GM12878 (cell line): Measurements from ENCODE around the gene SWI5. TPM values are rescaled to one million over a fixed set of nuclear protein-coding genes. Genes with fewer than 3 reads are reported as not detected.
A peak's percentile ranks its signal among the peaks of the same experiment; 100 is the strongest.

Experiments
- CBFB ChIP-seq: IDR thresholded peaks from 2 replicates; pipeline ENCODE4 v1.6.1; 2016; ENCODE audit warnings: antibody characterized with exemption, low read depth
- CREB1 ChIP-seq: IDR thresholded peaks from 2 replicates; pipeline ENCODE4 v1.6.1; 2012; ENCODE audit warnings: low read depth, mild to moderate bottlenecking, inconsistent platforms
- DPF2 ChIP-seq: fragments of 450-650 bp; IDR thresholded peaks from 2 replicates; pipeline ENCODE4 v1.6.1; 2017; ENCODE audit warnings: mild to moderate bottlenecking
- FOXK2 ChIP-seq: fragments of 450-650 bp; IDR thresholded peaks from 2 replicates; pipeline ENCODE4 v1.6.1; 2017; ENCODE audit warnings: mild to moderate bottlenecking, moderate library complexity
- HDGF ChIP-seq: fragments of 450-650 bp; IDR thresholded peaks from 2 replicates; pipeline ENCODE4 v1.6.1; 2016; ENCODE audit warnings: antibody characterized with exemption
- LARP7 ChIP-seq: fragments of 450-650 bp; IDR thresholded peaks from 2 replicates; pipeline ENCODE4 v1.6.1; 2017; ENCODE audit warnings: mild to moderate bottlenecking
- MTA2 ChIP-seq: fragments of 450-650 bp; IDR thresholded peaks from 2 replicates; pipeline ENCODE4 v1.6.1; 2016; ENCODE audit warnings: low read depth, mild to moderate bottlenecking, moderate library complexity
- MXI1 ChIP-seq: fragments of 150-350 bp; IDR thresholded peaks from 2 replicates; pipeline ENCODE4 v1.6.1; 2011; ENCODE audit warnings: low read depth, mild to moderate bottlenecking, inconsistent platforms, low read length, improper control_type of control experiment
- NBN ChIP-seq: fragments of 450-650 bp; IDR thresholded peaks from 2 replicates; pipeline ENCODE4 v1.6.1; 2016
- NFYB ChIP-seq: IDR thresholded peaks from 2 replicates; pipeline ENCODE4 v1.6.1; 2011; ENCODE audit warnings: low read depth, mild to moderate bottlenecking, low read length, improper control_type of control experiment, moderate library complexity; ENCODE audit not compliant: insufficient read depth
- NR2F1 ChIP-seq: fragments of 450-650 bp; conservative IDR thresholded peaks from 2 replicates; pipeline ENCODE4 v1.6.1; 2017; ENCODE audit warnings: mild to moderate bottlenecking
- PML ChIP-seq: IDR thresholded peaks from 2 replicates; pipeline ENCODE4 v1.6.1; 2012; ENCODE audit warnings: low read length, inconsistent platforms
- RAD21 ChIP-seq: IDR thresholded peaks from 2 replicates; pipeline ENCODE4 v1.6.1; 2011; ENCODE audit warnings: mild to moderate bottlenecking, low read depth, low read length, moderate library complexity; ENCODE audit not compliant: insufficient read depth
- RBBP5 ChIP-seq: fragments of 200-600 bp; sonication (generic); conservative IDR thresholded peaks from 2 replicates; pipeline ENCODE4 v1.6.1; 2016
- RFX5 ChIP-seq: IDR thresholded peaks from 2 replicates; pipeline ENCODE4 v1.6.1; 2011; ENCODE audit warnings: low read depth, low read length, improper control_type of control experiment
- SMAD5 ChIP-seq: IDR thresholded peaks from 2 replicates; pipeline ENCODE4 v1.6.1; 2016; ENCODE audit warnings: antibody characterized with exemption, low read depth
- polyA plus RNA-seq, 11 experiments: library from polyadenylated mRNA; depleted of rRNA in 4 of 11; unstranded in 6 of 11; stranded (reverse) in 5 of 11; fragments of >200 nt; fragmentation: Nextera tagmentation in 4 of 11; fragmentation: Illumina TruSeq in 1 of 11; extraction: Ambion mirVana in 4 of 11; extraction: Trizol in 1 of 11; gene quantifications; 1 replicate in 1 of 11; 2 replicates in 10 of 11; pipeline versions ENCODE4 v1.2.1 to v1.2.3, GENCODE V29; 2011 to 2016; ENCODE audit warnings: inconsistent platforms in 2 of 11, missing spikeins in 2 of 11, low read depth in 1 of 11
- total RNA-seq, 4 experiments: library from RNA; depleted of rRNA in 3 of 4; stranded (reverse); fragments of >200 nt in 3 of 4; fragmentation: Illumina TruSeq in 1 of 4; extraction: Trizol in 1 of 4; gene quantifications; 2 replicates each; pipeline versions ENCODE4 v1.2.1 to v1.2.3, GENCODE V29; 2013 to 2021
- TF ChIP-seq, protein P1 (sequence below): fragments of 450-650 bp; IDR thresholded peaks from 2 replicates; pipeline ENCODE4 v1.6.1; 2016; ENCODE audit warnings: mild to moderate bottlenecking
- TF ChIP-seq, protein P2 (sequence below): IDR thresholded peaks from 2 replicates; pipeline ENCODE4 v1.6.1; 2011; ENCODE audit warnings: low read depth, low read length, improper control_type of control experiment, borderline replicate concordance
- TF ChIP-seq, protein P3 (sequence below): fragments of 450-650 bp; IDR thresholded peaks from 2 replicates; pipeline ENCODE4 v1.6.1; 2018; ENCODE audit warnings: borderline replicate concordance, mild to moderate bottlenecking; ENCODE audit not compliant: partially characterized antibody
- TF ChIP-seq, protein P4 (sequence below): IDR thresholded peaks from 2 replicates; pipeline ENCODE4 v1.6.1; 2012; ENCODE audit warnings: low read depth, low read length, improper control_type of control experiment
- TF ChIP-seq, protein P5 (sequence below): fragments of 450-650 bp; IDR thresholded peaks from 2 replicates; pipeline ENCODE4 v1.6.1; 2016; ENCODE audit warnings: mild to moderate bottlenecking, moderate library complexity, borderline replicate concordance
- TF ChIP-seq, protein P6 (sequence below): fragments of 450-650 bp; IDR thresholded peaks from 2 replicates; pipeline ENCODE4 v1.6.1; 2016; ENCODE audit warnings: mild to moderate bottlenecking

Gene SWI5
- total and polyA plus RNA-seq, 10 of the 15 experiments (the other 5 are each of a cell fraction or from before 2014, with no cell fraction given), result 13.3 to 36.2 (median 18.1) TPM

DNA sequence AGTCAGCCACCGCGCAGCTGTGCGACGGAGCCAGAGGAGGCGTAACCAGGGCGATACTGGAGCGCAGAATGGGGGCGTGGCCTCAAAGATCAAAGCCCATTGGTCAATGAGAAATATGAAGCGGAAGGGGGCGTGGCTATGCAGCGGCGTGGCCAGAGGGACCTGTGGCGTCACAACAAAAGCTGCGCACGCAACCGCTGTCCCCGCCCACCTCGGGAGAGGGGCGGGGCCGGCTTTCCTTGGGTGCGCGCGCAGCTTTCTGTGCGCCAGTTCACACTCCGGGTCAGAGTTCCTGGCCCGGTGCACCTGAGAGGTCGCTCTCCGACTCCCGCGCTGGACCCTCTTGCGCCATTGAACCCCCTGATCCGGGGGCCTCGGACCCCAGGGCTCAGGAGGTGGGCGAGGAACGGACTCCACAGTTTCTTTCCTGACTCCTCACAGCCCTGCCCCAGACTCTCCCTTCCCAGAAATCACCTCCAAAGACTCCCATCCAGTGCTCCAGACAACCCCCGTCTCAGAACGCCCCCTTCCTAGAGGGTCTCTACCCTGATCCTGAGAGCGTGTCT is at the start of gene SWI5 (continued):
- TF ChIP-seq, protein P1, sequence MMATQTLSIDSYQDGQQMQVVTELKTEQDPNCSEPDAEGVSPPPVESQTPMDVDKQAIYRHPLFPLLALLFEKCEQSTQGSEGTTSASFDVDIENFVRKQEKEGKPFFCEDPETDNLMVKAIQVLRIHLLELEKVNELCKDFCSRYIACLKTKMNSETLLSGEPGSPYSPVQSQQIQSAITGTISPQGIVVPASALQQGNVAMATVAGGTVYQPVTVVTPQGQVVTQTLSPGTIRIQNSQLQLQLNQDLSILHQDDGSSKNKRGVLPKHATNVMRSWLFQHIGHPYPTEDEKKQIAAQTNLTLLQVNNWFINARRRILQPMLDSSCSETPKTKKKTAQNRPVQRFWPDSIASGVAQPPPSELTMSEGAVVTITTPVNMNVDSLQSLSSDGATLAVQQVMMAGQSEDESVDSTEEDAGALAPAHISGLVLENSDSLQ, result peak; percentile 76; the same call in 1 of the 2 replicates
- TF ChIP-seq SMAD5, result peak; percentile 93; the same call in 1 of the 2 replicates
- TF ChIP-seq NFYB, result peak; percentile 70
- TF ChIP-seq, protein P2, sequence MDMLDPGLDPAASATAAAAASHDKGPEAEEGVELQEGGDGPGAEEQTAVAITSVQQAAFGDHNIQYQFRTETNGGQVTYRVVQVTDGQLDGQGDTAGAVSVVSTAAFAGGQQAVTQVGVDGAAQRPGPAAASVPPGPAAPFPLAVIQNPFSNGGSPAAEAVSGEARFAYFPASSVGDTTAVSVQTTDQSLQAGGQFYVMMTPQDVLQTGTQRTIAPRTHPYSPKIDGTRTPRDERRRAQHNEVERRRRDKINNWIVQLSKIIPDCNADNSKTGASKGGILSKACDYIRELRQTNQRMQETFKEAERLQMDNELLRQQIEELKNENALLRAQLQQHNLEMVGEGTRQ, result peak; percentile 48; the same call in 1 of the 2 replicates
- peak; percentile 80 for TF ChIP-seq LARP7
- TF ChIP-seq, protein P3, sequence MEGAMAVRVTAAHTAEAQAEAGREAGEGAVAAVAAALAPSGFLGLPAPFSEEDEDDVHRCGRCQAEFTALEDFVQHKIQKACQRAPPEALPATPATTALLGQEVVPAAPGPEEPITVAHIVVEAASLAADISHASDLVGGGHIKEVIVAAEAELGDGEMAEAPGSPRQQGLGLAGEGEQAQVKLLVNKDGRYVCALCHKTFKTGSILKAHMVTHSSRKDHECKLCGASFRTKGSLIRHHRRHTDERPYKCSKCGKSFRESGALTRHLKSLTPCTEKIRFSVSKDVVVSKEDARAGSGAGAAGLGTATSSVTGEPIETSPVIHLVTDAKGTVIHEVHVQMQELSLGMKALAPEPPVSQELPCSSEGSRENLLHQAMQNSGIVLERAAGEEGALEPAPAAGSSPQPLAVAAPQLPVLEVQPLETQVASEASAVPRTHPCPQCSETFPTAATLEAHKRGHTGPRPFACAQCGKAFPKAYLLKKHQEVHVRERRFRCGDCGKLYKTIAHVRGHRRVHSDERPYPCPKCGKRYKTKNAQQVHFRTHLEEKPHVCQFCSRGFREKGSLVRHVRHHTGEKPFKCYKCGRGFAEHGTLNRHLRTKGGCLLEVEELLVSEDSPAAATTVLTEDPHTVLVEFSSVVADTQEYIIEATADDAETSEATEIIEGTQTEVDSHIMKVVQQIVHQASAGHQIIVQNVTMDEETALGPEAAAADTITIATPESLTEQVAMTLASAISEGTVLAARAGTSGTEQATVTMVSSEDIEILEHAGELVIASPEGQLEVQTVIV, result peak; percentile 48
- TF ChIP-seq MTA2, result 0 out of 2 replicates have a peak, but pooled peaks have one; percentile 44
- TF ChIP-seq, protein P4, sequence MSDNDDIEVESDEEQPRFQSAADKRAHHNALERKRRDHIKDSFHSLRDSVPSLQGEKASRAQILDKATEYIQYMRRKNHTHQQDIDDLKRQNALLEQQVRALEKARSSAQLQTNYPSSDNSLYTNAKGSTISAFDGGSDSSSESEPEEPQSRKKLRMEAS, result no peak
- TF ChIP-seq MXI1, result peak; percentile 90
- peak; percentile 99 for TF ChIP-seq NR2F1
- no peak for TF ChIP-seq FOXK2
- peak; percentile 93 for TF ChIP-seq PML
- no peak for TF ChIP-seq RAD21
- TF ChIP-seq, protein P5, sequence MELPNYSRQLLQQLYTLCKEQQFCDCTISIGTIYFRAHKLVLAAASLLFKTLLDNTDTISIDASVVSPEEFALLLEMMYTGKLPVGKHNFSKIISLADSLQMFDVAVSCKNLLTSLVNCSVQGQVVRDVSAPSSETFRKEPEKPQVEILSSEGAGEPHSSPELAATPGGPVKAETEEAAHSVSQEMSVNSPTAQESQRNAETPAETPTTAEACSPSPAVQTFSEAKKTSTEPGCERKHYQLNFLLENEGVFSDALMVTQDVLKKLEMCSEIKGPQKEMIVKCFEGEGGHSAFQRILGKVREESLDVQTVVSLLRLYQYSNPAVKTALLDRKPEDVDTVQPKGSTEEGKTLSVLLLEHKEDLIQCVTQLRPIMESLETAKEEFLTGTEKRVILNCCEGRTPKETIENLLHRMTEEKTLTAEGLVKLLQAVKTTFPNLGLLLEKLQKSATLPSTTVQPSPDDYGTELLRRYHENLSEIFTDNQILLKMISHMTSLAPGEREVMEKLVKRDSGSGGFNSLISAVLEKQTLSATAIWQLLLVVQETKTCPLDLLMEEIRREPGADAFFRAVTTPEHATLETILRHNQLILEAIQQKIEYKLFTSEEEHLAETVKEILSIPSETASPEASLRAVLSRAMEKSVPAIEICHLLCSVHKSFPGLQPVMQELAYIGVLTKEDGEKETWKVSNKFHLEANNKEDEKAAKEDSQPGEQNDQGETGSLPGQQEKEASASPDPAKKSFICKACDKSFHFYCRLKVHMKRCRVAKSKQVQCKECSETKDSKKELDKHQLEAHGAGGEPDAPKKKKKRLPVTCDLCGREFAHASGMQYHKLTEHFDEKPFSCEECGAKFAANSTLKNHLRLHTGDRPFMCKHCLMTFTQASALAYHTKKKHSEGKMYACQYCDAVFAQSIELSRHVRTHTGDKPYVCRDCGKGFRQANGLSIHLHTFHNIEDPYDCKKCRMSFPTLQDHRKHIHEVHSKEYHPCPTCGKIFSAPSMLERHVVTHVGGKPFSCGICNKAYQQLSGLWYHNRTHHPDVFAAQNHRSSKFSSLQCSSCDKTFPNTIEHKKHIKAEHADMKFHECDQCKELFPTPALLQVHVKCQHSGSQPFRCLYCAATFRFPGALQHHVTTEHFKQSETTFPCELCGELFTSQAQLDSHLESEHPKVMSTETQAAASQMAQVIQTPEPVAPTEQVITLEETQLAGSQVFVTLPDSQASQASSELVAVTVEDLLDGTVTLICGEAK, result peak; percentile 50; the same call in 1 of the 2 replicates
- TF ChIP-seq CBFB, result peak; percentile 77
- TF ChIP-seq RBBP5, result no peak
- TF ChIP-seq CREB1, result peak; percentile 89
- TF ChIP-seq NBN, result 0 out of 2 replicates have a peak, but pooled peaks have one; percentile 37
- peak; percentile 80 for TF ChIP-seq HDGF
- TF ChIP-seq, protein P6, sequence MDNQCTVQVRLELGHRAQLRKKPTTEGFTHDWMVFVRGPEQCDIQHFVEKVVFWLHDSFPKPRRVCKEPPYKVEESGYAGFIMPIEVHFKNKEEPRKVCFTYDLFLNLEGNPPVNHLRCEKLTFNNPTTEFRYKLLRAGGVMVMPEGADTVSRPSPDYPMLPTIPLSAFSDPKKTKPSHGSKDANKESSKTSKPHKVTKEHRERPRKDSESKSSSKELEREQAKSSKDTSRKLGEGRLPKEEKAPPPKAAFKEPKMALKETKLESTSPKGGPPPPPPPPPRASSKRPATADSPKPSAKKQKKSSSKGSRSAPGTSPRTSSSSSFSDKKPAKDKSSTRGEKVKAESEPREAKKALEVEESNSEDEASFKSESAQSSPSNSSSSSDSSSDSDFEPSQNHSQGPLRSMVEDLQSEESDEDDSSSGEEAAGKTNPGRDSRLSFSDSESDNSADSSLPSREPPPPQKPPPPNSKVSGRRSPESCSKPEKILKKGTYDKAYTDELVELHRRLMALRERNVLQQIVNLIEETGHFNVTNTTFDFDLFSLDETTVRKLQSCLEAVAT, result peak; percentile 42; the same call in 1 of the 2 replicates
- peak; percentile 64; the same call in 1 of the 2 replicates for TF ChIP-seq RFX5
- peak; percentile 19; the same call in 1 of the 2 replicates for TF ChIP-seq DPF2
